Mesenteric fat pad (tissue), 1 donor: ENCODE data around the gene MSS51. TPM values are rescaled to one million over a fixed set of nuclear protein-coding genes. Genes with fewer than 3 reads are reported as not detected.
"Not testable (repeated sequence)": the region's sequence is repeated elsewhere in the genome, so short reads cannot be mapped to it uniquely, and the experiment has no call there.

Experiments
- DNase-seq: peaks from one replicate; pipeline ENCODE4 v3.0.0-alpha.2; 2020; ENCODE audit warnings: low spot score
- total RNA-seq: library from RNA; stranded (reverse); fragmentation: NEBNext Ultra II Directional; extraction: Animal tissue kit (Norgen Biotek cat#: 25700); gene quantifications from one replicate; pipeline ENCODE4 v1.2.1, GENCODE V29; 2021
- donor health status: DM: yes; HTN: yes; CAD: no.

MSS51 gene
- total RNA-seq, 1 donor from 2014 or later = 1.6 TPM

DNA sequence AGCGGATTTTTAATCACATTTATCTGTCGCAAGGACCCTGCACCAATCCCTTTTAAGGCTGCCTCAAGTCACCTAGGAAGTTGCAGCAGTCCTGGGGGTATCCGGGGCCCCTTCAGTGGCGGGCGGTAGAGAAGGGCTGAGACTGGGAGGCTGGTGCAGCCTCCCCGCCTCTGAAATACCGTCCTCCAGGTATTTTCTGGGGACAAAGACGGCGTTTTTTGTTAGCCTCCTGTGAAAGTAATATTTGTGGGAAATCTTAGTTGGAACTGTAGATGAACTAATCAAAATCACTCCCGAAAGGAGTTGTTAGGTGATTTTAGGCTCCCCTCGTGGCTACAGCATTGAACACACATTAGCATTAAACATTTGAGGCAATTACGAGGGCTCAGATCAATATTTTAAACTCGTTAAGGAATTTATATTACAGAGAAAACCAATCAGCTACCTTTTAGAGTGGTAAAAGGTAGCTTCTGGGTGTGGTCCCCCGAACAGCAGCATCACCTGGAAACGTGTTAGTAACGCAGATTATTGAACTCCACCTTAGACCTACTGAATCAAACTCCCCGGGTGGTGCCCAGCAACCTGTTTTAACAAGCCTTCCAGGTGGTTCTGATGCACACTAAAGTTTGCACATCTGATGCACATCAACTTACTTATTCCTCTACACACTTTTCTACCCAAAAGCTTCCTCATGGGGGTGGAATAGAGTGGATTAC is 19.0 kb downstream of the MSS51 start:
- no peak for DNase-seq

DNA sequence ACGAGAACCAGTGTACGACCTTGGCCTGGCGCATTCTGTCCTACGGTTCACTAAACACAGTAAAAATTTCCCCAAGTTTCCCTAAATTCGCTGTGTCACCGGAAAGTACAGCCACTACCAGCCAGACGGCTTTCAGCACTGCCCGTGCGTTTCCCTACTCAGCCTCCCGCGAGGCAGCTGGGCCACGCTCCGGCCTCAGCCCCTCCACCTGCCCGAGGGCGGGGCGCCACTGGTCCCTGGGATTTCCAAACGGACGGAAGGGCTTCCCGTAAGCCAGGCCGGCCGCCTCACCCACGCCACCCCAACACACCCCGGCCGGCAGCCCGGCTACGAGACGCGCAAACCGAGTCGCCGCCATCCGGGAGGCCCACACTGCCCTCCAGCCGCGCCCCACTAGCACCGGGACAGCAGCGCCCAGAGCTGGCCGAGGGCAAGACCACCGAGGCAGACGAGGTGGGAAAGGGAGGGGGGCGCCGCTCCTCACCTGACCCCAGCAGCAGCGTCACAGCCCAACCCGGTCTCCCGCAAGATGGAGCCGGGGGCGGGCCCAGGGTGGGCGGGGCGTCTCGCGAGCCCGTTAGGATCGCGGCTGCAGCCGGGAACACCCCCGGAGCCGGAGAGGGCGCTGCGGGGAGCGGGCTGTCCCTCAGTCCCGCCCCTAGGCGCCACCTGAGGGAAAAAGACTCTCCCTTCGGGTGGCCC is 19.7 kb downstream of the MSS51 start, which contains the start of gene ANXA7:
Gene ANXA7 (minus strand): TSS at position 531 of the 702 bp plus-strand sequence. CDS start 13,202 bp downstream, outside the sequence.
- DNase-seq = peak; percentile 96

GRCh38 chr10:73413108-73413527 is 20.2 kb downstream of the MSS51 start:
- DNase-seq = no peak

DNA sequence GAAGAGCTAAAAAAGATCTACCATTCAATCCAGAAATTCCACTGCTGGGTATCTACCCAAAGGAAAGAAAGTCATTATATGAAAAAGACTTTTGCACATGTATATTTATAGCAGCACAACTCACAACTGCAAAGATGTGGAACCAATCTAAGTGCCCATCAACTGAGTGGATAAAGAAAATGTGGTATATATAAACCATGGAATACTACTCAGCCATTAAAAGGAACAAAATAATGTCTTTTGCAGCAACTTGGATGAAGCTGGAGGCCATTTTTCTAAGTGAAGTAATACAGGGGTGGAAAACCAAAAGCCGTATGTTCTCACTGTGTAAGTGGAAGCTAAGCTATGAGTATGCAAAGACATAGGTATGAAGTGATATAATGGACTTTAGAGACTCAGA is 22.5 kb downstream of the MSS51 start:
- DNase-seq = no peak

DNA sequence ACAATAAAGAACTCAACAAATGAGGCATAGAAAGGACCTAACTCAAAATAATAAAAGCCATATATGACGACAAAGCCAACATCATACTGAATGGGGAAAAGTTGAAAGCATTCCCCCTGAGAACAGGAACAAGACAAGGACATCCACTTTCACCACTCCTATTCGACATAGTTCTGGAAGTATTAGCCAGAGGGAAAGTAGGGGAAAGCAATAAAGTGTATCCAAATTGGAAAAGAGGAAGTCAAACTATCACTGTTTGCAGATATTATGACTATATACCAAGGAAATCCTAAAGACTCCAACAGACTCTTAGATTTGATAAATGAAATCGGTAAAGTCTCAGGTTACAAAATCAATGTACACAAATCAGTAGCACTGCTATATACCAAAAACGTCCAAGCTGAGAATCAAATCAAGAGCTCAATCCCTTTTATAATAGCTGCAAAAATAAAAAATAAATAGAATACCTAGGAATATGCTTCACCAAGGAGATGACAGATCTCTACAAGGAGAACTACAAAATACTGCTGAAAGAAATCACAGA is 24.3 kb downstream of the MSS51 start:
- DNase-seq = no peak

DNA sequence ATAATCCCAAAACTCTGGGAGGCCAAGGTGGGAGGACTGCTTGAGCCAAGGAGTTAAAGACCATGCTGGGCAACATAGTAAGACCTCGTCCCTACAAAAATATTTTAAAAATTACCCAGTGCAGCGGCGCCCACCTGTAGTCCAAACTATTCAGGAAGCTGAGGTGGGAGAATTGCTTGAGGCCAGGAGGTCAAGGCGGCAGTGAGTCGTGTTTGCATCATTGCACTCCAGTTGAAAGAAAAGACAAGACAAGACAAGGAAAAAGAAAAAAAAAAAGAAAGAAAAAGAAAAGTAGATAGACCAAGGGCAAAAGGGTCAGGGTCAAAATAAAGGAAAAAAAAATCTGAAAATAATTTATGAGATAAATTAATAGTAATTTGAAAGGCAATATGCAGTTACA is 25.3 kb downstream of the MSS51 start:
- DNase-seq = no peak

- DNase-seq = no peak
Measured at GRCh38 chr10:73407495-73407894, 25.9 kb downstream of the MSS51 start.

- DNase-seq = no peak
Measured at GRCh38 chr10:73406846-73407245, 26.5 kb downstream of the MSS51 start.

DNA sequence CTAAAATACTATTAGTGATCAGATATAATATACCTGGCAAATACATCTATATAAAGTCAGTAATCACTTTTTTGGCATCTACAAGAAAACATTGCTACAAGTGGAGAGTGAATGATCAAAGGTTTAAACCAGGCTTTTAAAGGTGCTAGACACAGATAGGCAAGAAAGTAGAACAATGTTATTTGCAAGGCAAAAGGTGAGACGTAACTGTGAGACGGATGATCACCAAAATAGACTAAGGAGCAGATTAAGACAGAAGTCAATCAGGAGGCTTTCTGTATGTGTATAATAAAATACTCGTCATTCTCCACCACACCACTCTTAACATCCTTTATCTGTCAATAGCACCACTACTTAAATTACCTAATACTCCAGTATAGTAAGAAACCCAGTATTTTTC is 27.8 kb downstream of the MSS51 start:
- DNase-seq = no peak

- DNase-seq = no peak
Measured at GRCh38 chr10:73404690-73405089, 28.7 kb downstream of the MSS51 start.

DNA sequence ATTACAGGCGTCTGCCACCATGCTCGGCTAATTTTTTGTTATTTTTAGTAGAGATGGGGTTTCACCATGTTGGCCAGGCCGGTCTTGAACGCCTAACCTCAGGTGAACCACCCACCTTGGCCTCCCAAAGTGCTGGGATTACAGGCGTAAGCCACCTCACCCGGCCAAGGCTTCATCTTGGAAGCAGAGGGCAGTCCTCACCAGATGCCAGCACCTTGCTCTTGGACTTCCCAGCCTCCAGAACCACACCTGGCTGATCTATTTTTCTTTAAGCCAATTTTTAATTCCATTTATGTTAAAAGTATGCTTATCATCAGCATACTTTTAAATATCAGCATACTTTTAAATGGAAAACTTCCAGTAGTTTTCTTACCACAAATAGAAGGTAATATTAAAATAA is 31.7 kb downstream of the MSS51 start:
- DNase-seq = no peak

GRCh38 chr10:73399063-73399462 is 34.3 kb downstream of the MSS51 start:
- DNase-seq = no peak

DNA sequence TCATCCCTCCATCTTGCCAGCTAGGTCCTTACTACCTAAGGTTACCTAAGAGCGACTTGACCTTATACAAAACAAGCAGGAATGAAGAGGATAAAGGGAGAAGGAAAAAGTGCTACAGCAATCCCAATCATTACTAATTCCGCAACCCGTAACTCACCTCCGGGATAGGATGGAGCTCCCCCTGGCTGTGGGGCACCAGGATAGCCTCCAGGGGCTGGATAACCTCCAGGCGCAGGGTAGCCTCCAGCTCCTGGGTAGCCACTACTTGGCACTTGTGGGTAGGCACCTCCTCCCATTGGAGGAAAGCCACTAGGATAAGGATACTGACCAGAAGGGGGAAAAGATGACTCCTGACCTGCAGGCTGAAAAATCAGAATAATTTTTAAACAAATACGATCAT is 35.3 kb downstream of the MSS51 start:
- DNase-seq = no peak

DNA sequence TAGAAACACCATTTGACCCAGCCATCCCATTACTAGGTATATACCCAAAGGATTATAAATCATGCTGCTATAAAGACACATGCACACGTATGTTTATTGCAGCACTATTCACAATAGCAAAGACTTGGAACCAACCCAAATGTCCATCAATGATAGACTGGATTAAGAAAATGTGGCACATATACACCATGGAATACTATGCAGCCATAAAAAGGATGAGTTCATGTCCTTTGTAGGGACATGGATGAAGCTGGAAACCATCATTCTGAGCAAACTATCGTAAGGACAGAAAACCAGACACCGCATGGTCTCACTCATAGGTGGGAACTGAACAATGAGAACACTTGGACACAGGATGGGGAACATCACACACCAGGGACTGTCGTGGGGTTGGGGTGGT is 39.0 kb downstream of the MSS51 start:
- not testable (repeated sequence) for DNase-seq

GRCh38 chr10:73388228-73388627 is 45.1 kb downstream of the MSS51 start:
- no peak for DNase-seq

GRCh38 chr10:73386583-73386982 is 46.8 kb downstream of the MSS51 start:
- DNase-seq = no peak

- DNase-seq = no peak
Measured at GRCh38 chr10:73379064-73379748, 54.2 kb downstream of the MSS51 start.

GRCh38 chr10:73376679-73377078 is 56.7 kb downstream of the MSS51 start:
- DNase-seq = no peak
